Endometrial microvascular endothelial cells (primary cell): ENCODE data around the gene SLC25A10. TPM values are rescaled to one million over a fixed set of nuclear protein-coding genes. Genes with fewer than 3 reads are reported as not detected.
"Not testable (repeated sequence)": the region's sequence is repeated elsewhere in the genome, so short reads cannot be mapped to it uniquely, and the experiment has no call there.

Experiments
- in situ Hi-C: cut with HindIII; loops from 2 replicates; pipeline ENCODE4 v1.10.0; 2017; ENCODE audit warnings: low sequenced_read_pairs, low pct_unique_long_range_greater_than_20kb; ENCODE audit errors: inconsistent ontology term
- total RNA-seq: library from RNA; depleted of rRNA; stranded (reverse); fragments of >200 nt; gene quantifications from one replicate; pipeline ENCODE4 v1.2.3, GENCODE V29; 2015; ENCODE audit errors: inconsistent ontology term

Gene SLC25A10
- total RNA-seq, 1 donor from 2014 or later, result 42.1 TPM

- in situ Hi-C loops, result no loop called here
These were observed 26.1 kb downstream of the SLC25A10 start for GRCh38 chr17:81737947-81738800.

GRCh38 chr17:81738801-81739393, 26.8 kb downstream of the SLC25A10 start:
- in situ Hi-C loops, result no loop called here

- in situ Hi-C loops, result not testable (repeated sequence)
These were observed 27.5 kb downstream of the SLC25A10 start for GRCh38 chr17:81739593-81739992.

- in situ Hi-C loops, result no loop called here
These were observed 28.4 kb downstream of the SLC25A10 start for GRCh38 chr17:81740395-81740961.

- in situ Hi-C loops, result no loop called here
These were observed 29.0 kb downstream of the SLC25A10 start for GRCh38 chr17:81741049-81741593.

- in situ Hi-C loops, result no loop called here
These were observed 29.7 kb downstream of the SLC25A10 start for GRCh38 chr17:81741594-81742452.

Other genes with a start within 250 kb of the SLC25A10 start
- 13,813 TPM for gene ACTG1, start 199.5 kb upstream of the SLC25A10 start, total RNA-seq
- gene FSCN2, start 183.9 kb upstream of the SLC25A10 start, total RNA-seq, result not detected
- 41.1 TPM for gene FAAP100, start 159.9 kb upstream of the SLC25A10 start, total RNA-seq
- gene NPLOC4, start 75.2 kb upstream of the SLC25A10 start, total RNA-seq, result 86.4 TPM
- not detected for gene TSPAN10, start 75.1 kb upstream of the SLC25A10 start, total RNA-seq
- gene PDE6G, start 55.7 kb upstream of the SLC25A10 start, total RNA-seq, result 0.37 TPM
- 38.9 TPM for gene OXLD1, start 45.7 kb upstream of the SLC25A10 start, total RNA-seq
- 20.9 TPM for gene CCDC137, start 45.5 kb upstream of the SLC25A10 start, total RNA-seq
- 30.3 TPM for gene ARL16, start 28.5 kb upstream of the SLC25A10 start, total RNA-seq
- 125 TPM for gene HGS, start 28.3 kb upstream of the SLC25A10 start, total RNA-seq
- 120 TPM for gene MRPL12, start 8.9 kb upstream of the SLC25A10 start, total RNA-seq
- gene GCGR, start 91.9 kb downstream of the SLC25A10 start, total RNA-seq, result not detected
- 97.0 TPM for gene MCRIP1, start 121.0 kb downstream of the SLC25A10 start, total RNA-seq
- not detected for gene PPP1R27, start 122.8 kb downstream of the SLC25A10 start, total RNA-seq
- 1,412 TPM for gene P4HB, start 148.3 kb downstream of the SLC25A10 start, total RNA-seq
- 471 TPM for gene ARHGDIA, start 159.1 kb downstream of the SLC25A10 start, total RNA-seq
- 284 TPM for gene ALYREF, start 179.3 kb downstream of the SLC25A10 start, total RNA-seq
- gene ANAPC11, start 179.4 kb downstream of the SLC25A10 start, total RNA-seq, result 166 TPM
- gene NPB, start 190.0 kb downstream of the SLC25A10 start, total RNA-seq, result not detected
- 41.0 TPM for gene PCYT2, start 199.1 kb downstream of the SLC25A10 start, total RNA-seq
- 14.3 TPM for gene SIRT7, start 205.9 kb downstream of the SLC25A10 start, total RNA-seq
- 21.0 TPM for gene MAFG, start 215.5 kb downstream of the SLC25A10 start, total RNA-seq
- gene PYCR1, start 225.0 kb downstream of the SLC25A10 start, total RNA-seq, result 60.9 TPM
- gene MYADML2, start 234.9 kb downstream of the SLC25A10 start, total RNA-seq, result not detected
- not detected for gene NOTUM, start 248.9 kb downstream of the SLC25A10 start, total RNA-seq